NCI-H1436 treated with DMSO at 0.1 percent for 48 hours (cell line): ENCODE data around the gene ABCA2.
"Not testable (repeated sequence)": the region's sequence is repeated elsewhere in the genome, so short reads cannot be mapped to it uniquely, and the experiment has no call there.

Experiments
- DNase-seq: peaks from one replicate; lab custom pipeline; 2025; lab: John Stamatoyannopoulos, UW

Gene ABCA2

GRCh38 chr9:137064027-137064879 lies 36.2 kb upstream of the ABCA2 start:
- DNase-seq: no peak

GRCh38 chr9:137063311-137064026 lies 35.4 kb upstream of the ABCA2 start:
- no peak for DNase-seq

GRCh38 chr9:137062798-137063197 lies 34.8 kb upstream of the ABCA2 start:
- not testable (repeated sequence) for DNase-seq

GRCh38 chr9:137062384-137062783 lies 34.3 kb upstream of the ABCA2 start:
- no peak for DNase-seq

DNA sequence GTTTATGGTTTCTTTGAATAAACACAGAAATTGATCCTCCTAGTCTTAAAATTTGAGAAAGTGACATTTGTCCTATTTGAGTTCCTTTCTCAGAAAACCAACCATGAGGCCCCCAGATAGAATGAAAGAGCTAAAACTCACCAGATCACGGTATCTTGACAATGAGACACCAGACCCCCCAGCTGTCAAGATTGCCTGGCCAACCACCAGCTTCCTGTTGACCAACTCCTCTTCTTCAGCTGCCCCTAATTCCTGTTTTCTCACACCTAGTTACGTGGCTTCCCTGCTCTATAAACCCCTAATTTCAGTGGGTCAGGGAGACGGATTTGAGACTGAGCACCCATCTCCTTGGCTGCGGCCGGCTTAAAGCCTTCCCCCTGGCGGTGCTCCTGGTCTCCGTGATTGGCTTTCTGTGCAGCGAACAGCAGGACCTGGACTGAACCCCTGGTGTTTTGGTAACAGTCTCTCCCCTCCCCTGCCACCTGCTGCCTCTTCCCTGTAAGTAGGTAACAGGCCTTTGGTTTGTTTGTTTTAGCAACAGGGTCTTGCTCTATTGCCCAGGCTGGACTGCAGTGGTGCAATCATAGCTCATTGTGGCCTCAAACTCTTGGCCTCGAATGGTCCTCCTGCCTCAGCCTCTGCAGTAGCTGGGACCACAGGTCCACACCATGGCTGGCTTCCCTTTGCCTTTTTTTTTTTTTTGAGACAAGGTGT lies 30.6 kb upstream of the ABCA2 start:
- no peak for DNase-seq

- DNase-seq: no peak
These were observed 29.5 kb upstream of the ABCA2 start for GRCh38 chr9:137057545-137057944.

GRCh38 chr9:137056739-137057415 lies 28.8 kb upstream of the ABCA2 start:
- no peak for DNase-seq

- DNase-seq: no peak
These were observed 27.6 kb upstream of the ABCA2 start for GRCh38 chr9:137055385-137056364.

DNA sequence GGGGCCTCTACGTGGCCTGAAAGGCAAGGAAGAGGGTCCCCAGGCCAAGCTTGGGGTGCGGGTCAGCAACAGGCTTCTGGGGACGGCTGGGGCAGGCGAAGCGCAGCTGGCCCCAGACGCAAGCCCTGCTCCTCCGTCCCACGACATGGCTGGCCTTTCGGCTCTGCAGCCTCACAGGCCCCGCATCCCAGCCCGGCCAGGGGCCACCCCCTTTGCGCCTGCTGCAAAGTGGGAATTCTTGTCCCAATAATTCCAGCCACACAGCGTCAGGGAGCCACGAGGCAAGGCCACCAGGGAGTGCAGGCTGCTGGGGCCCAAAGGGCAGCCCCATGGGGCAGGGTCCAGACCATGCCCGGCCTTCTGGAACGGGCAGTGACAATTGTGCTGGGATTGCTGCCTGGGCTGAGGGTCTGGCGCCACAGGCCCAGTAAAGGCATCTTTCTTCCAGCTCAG lies 26.9 kb upstream of the ABCA2 start:
- DNase-seq: no peak

GRCh38 chr9:137053944-137054931 lies 26.2 kb upstream of the ABCA2 start, which contains the start of gene ENTPD2:
Gene ENTPD2, minus strand, starts transcription at chr9:137054061. Its CDS starts 64 bp downstream, at chr9:137053997.
- no peak for DNase-seq

DNA sequence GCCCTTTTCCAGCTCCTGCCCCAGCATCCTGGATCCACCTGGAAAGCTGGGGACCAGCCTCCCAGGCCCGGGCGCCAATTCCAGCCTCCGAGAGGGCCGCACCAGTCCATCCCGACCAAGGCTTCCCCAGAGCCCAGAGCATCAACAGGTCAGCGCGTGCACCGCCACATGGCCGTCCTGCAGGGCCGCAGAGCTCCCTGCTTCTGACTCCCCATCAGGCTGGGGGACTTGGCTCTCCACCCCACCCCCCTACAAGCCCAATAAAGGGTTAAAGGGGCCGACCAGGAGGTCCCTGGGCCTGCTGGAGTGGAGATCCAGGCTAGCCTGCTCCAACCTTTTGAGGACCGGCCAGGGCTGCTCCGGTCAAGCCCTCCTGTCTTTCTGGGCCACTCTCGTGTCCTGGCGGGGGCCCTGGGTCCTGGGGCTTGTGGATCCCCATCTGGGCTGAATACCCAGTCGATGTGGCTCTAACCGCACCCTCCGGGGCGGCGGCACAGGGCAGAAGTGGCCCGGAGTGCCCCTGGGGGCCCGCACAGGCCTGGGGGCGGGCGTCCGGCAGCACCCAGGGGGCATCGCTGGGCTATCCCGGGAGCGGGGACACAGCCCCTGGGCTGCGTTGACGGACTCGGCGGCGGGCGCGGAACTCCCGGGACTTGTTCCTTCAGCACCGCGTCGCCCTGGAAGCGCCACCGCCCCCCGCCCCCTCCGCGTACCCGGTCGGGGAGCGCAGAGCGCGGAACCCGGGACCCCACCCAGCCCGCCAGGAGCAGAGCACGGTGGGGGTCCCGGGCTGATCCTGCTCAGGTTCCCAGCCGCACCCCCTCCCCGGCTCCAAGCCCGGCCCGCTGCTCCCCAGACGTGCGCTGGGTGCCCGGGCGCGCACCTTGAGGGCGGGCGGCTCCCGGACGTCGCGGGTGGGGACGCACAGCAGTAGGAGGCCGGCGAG lies 25.2 kb upstream of the ABCA2 start:
- DNase-seq: no peak

DNA sequence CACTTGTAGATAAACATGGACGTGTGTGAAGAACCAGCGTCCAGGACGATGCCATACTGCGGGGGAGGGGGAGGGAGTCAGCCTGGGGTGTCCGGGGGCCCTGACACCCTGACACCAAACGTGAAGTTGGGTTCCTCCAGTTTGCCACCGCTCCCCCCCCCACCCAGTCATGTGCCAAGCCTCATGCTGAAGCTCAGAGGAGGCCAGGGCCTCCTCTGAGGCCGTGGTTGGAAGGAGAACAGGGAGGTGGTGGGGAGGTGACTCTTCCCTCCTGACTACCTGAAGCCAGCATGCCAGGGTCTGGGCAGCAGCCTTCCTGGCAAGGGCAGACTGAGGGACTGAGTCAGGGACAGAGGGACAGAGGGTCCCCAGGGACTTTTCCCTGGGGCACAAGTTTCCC lies 24.3 kb upstream of the ABCA2 start:
- no peak for DNase-seq

DNA sequence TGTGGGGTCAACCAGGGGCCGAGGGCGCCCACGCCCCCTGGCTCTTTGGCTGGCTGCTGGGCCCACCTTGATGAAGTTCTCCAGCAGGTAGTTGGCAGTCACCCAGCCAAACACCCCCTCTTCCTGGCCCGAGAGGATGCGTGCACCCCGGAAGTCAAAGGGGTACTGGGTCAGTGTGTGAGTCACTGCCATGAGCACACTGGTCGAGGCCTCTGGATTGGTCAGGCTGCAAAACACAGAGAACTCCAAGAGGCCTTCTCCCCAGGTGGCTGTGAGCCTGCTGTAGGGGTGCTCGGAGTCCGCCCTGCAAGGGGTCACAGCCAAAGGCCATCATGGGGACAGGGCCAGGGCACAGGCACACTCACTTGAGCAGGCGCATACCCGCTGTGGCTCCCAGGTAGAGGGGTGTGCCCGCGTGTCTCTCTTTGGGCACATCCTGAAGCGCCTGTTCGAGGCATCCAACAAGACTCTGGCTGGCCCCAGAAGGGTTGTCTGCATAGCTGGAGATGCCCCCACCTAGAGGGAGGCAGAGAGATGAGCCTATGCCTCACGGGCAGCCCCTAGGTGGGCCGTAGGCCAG lies 23.2 kb upstream of the ABCA2 start:
- DNase-seq: no peak

DNA sequence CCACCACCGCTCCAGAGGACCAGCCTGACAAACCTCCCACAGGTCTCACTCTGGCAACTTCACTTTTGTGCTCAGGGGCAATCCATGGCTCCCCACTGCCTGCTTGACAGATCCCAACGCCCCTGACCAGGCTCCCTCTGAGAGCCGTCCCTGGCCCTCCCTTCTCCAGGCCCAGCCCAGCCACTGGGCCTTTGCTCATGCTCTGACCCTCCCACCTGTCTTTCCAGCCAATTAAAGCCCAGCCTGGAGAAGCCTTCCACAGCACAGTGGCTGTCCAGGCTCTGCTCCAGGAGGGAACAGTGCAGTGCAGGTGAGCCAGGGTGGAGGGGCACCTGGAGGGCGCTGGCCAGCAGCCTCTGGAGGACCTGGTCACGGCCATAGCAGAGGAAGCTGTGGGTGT lies 22.5 kb upstream of the ABCA2 start:
- DNase-seq: no peak

DNA sequence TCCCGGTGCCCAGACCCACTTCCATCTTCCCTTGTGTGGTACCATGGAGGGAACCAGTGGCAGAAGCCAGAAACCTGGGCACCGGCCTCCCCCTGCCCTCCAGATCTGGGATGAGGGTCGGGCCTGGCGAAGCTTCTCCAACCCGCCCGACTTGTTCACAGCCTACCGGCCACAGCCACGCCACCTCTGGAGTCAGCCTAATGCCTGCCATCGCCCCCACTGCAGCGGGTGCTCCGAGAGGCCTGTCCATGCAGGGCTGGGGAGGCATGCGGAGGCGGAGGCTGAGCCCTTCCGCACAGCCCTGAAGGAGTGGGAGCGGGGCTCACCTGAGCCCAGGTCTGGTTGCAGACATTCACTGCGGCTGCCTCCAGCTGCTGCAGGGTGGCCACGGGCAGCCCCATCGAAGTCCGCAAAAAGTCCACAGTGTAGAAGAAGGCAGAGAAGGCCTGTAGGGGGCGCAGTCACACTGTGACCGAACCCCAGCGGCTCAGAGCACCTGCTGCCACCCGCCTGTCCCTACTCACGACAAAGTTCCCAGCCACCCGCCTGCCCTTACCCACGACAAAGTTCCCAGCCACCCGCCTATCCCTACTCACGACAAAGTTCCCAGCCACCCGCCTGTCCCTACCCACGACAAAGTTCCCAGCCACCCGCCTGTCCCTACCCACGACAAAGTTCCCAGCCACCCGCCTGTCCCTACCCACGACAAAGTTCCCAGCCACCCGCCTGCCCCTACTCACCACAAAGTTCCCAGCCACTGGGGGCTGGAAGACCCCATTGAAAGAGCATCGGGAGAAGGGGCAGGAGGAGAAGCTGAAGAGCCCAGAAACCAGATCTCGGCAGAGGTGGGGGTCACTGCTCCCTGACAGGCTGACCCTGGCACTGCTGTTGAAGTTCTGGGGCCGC lies 21.8 kb upstream of the ABCA2 start:
- DNase-seq: no peak

DNA sequence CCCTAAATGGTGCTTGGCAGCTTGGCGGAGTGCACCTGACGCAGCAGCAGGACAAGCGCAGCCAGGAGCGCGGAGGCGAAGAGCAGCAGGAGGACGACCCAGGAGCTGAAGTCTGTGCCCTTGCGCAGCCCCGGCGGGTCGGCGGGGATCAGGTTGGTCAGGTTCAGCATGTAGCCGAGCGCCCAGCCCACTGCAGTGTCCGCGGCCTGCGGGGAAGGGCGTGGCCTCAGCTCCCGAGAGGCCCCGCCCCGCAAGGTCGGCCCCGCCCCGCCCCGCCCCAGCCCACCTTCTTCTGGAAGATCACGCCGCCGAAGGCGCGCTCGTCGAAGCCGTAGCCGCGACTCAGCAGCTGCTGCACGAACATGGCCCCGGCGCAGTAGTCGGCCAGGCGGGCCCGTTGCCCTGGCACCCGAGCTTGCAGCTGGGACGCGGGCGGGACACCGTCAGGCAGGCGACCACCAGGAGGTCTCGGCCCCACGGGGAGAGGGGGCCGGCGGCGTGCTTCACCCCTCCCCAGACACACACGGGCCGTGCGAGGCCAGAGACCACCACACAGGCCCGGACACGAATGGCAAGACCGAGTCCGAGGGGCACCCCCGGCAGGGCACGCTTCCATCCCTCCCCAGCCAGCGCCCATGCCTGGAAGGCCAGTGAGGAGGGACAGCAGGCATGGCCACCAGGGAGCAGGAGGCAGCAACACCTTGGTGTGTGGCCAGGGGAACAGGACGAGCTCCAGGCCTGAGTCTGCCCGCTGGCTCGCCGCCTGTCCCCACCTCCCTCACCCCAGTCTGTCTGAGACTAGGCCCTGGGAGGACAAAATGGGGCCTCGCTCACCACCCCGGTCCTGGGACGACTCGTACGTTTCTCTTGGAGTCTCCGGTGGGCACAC lies 20.9 kb upstream of the ABCA2 start:
- no peak for DNase-seq
